ENCODE measurements around the gene ITK. TPM values are rescaled to one million over a fixed set of nuclear protein-coding genes. Genes with fewer than 3 reads are reported as not detected.

Gene ITK
- total RNA-seq, 1 experiment from 2014 or later: not detected

DNA sequence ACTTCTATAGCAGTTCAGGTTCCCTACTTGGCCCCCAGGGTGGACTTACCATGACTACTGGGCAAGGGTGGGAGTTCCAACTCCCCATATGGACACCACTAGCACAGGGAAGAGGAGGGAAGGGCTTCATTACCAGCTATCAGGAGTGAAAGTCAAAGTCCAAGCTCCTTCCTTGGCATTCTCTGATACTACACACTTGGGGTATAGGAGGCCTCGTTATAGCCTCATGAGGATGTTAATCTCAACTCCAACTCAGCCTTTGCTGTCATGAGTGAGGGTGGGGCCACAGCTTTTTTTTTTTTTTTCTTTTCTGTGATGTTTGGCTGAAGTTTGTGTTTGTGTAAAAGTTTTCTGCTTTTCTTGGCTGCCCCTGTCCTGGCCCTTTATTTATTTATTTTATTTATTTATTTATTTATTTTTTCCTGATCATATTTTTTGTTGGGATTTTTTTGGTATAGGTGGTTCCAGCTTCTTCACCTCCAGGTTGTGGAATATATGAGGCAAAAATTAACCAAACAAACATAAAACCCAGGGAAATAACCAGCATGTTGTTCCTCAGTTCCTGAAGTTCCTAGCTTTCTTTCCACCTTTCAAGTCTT lies 23.2 kb upstream of the ITK start:
- CTCF ChIA-PET: no interaction called here
- Histone ChIP-seq H3K4me3 (ENCODE audit: low read depth, low read length) (no peak overlapping the region), H3K36me3 (ENCODE audit: control insufficient read depth, insufficient read depth, low read length) (no peaks in the 10 kb centered on the region), H3K9me3 (no peaks in the 10 kb centered on the region), H3K4me1 (no peaks in the 10 kb centered on the region), H3K27me3 (replicated peaks; ENCODE audit: control insufficient read depth, insufficient read depth, low read length) (0 out of 2 replicates have a peak, but pooled peaks cover 2% of the 10 kb centered on the region)
- POLR2A ChIA-PET: no interaction called here
- Mint-ChIP-seq H3K36me3 (ENCODE audit: insufficient read depth, unreplicated experiment) (no peaks in the 10 kb centered on the region), H3K9me3 (ENCODE audit: unreplicated experiment) (no peaks in the 10 kb centered on the region), H3K27me3 (ENCODE audit: insufficient read depth, unreplicated experiment) (peaks cover 27% of the 10 kb centered on the region), H3K4me3 (ENCODE audit: unreplicated experiment) (no peak overlapping the region), H3K27ac (ENCODE audit: unreplicated experiment) (no peak overlapping the region), H3K4me1 (ENCODE audit: low read depth, unreplicated experiment) (no peaks in the 10 kb centered on the region)
- intact Hi-C loops (cut with micrococcal nuclease; ENCODE audit: unreplicated experiment): no loop called here
- BruUV-seq (replicated peaks): no TSS peak
- DNase-seq: no peak
- TF ChIP-seq, protein P1, sequence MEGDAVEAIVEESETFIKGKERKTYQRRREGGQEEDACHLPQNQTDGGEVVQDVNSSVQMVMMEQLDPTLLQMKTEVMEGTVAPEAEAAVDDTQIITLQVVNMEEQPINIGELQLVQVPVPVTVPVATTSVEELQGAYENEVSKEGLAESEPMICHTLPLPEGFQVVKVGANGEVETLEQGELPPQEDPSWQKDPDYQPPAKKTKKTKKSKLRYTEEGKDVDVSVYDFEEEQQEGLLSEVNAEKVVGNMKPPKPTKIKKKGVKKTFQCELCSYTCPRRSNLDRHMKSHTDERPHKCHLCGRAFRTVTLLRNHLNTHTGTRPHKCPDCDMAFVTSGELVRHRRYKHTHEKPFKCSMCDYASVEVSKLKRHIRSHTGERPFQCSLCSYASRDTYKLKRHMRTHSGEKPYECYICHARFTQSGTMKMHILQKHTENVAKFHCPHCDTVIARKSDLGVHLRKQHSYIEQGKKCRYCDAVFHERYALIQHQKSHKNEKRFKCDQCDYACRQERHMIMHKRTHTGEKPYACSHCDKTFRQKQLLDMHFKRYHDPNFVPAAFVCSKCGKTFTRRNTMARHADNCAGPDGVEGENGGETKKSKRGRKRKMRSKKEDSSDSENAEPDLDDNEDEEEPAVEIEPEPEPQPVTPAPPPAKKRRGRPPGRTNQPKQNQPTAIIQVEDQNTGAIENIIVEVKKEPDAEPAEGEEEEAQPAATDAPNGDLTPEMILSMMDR (IDR thresholded peaks at IDR 0.05; ENCODE audit: insufficient read depth in 1 of 2, low read depth in 1 of 2, low read length in 1 of 2, severe bottlenecking in 1 of 2, unreplicated experiment in 1 of 2): no peak

DNA sequence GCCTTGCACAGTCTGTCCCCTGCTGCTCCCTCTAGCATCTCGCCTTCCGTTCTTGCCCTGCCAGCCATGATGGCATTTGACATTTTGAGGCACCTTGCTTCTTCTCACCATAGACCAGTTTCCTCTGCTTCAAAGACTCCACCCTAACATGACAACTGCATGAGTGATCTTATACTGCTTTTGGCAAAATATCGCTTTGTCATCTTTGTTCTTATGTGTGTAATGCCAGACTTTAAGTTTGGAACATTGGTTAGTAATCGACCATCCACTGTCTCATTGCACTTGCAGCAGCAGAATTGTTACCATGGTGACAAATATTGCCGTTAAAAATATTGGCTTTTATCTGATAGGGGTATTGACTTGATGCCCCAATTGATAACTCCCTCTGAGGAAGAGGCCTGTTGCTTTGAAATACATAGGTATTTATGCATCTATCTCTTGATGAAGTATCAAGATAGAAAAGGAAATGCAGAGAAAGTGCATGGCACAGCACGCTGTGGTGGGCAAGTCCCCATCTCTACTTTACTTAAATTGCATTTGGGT lies 21.4 kb upstream of the ITK start:
- Histone ChIP-seq H3K4me3 (ENCODE audit: low read depth, low read length) (no peak overlapping the region), H3K4me1 (no peaks in the 10 kb centered on the region), H3K36me3 (ENCODE audit: control insufficient read depth, insufficient read depth, low read length) (no peaks in the 10 kb centered on the region), H3K9me3 (no peaks in the 10 kb centered on the region), H3K27me3 (replicated peaks; ENCODE audit: control insufficient read depth, insufficient read depth, low read length) (peaks cover 2% of the 10 kb centered on the region; the same call in 1 of the 2 replicates)
- H3K4me3 Mint-ChIP-seq (ENCODE audit: unreplicated experiment): no peak overlapping the region
- no peak for DNase-seq
- TF ChIP-seq, protein P1 (IDR thresholded peaks at IDR 0.05; ENCODE audit: insufficient read depth in 1 of 2, low read depth in 1 of 2, low read length in 1 of 2, severe bottlenecking in 1 of 2, unreplicated experiment in 1 of 2): no peak
- CTCF ChIA-PET: no interaction called here
- peaks cover 33% of the 10 kb centered on the region for H3K27me3 Mint-ChIP-seq (ENCODE audit: insufficient read depth, unreplicated experiment)
- no TSS peak for BruUV-seq (replicated peaks)
- no peaks in the 10 kb centered on the region for H3K36me3 Mint-ChIP-seq (ENCODE audit: insufficient read depth, unreplicated experiment)
- no peaks in the 10 kb centered on the region for H3K4me1 Mint-ChIP-seq (ENCODE audit: low read depth, unreplicated experiment)
- no peaks in the 10 kb centered on the region for H3K9me3 Mint-ChIP-seq (ENCODE audit: unreplicated experiment)
- POLR2A ChIA-PET: no interaction called here
- intact Hi-C loops (cut with micrococcal nuclease; ENCODE audit: unreplicated experiment): no loop called here
- no peak overlapping the region for H3K27ac Mint-ChIP-seq (ENCODE audit: unreplicated experiment)

DNA sequence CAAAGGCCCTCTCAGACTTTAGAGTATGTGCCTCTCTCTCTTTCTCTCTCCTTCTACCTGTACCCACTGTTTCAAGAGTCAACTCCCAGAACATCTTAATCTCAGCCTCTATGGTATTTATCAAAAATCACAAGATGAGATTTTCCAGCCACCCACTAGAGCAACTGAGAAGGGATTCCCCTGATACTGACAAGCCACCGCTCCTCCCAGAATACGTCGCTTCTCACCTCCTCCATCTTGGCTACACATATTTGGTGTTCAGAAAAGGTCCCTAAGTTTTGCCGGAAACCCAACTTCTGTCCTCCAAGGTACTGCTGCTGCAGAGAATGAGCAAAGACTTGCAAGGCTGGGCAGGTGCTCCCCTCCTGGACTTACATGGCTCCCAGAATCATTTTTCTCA lies 20.6 kb upstream of the ITK start:
- peaks cover 27% of the 10 kb centered on the region for H3K27me3 Mint-ChIP-seq (ENCODE audit: insufficient read depth, unreplicated experiment)
- Histone ChIP-seq H3K4me1 (no peaks in the 10 kb centered on the region), H3K27me3 (replicated peaks; ENCODE audit: control insufficient read depth, insufficient read depth, low read length) (peaks cover 2% of the 10 kb centered on the region; the same call in 1 of the 2 replicates), H3K36me3 (ENCODE audit: control insufficient read depth, insufficient read depth, low read length) (no peaks in the 10 kb centered on the region), H3K4me3 (ENCODE audit: low read depth, low read length) (no peak overlapping the region), H3K9me3 (no peaks in the 10 kb centered on the region)
- TF ChIP-seq, protein P1 (IDR thresholded peaks at IDR 0.05; ENCODE audit: insufficient read depth in 1 of 2, low read depth in 1 of 2, low read length in 1 of 2, severe bottlenecking in 1 of 2, unreplicated experiment in 1 of 2): no peak
- POLR2A ChIA-PET: no interaction called here
- DNase-seq: no peak
- BruUV-seq (replicated peaks): no TSS peak
- CTCF ChIA-PET: no interaction called here
- H3K27ac Mint-ChIP-seq (ENCODE audit: unreplicated experiment): no peak overlapping the region
- H3K9me3 Mint-ChIP-seq (ENCODE audit: unreplicated experiment): no peaks in the 10 kb centered on the region
- no peak overlapping the region for H3K4me3 Mint-ChIP-seq (ENCODE audit: unreplicated experiment)
- H3K36me3 Mint-ChIP-seq (ENCODE audit: insufficient read depth, unreplicated experiment): no peaks in the 10 kb centered on the region
- H3K4me1 Mint-ChIP-seq (ENCODE audit: low read depth, unreplicated experiment): no peaks in the 10 kb centered on the region
- intact Hi-C loops (cut with micrococcal nuclease; ENCODE audit: unreplicated experiment): no loop called here
